HepG2 (cell line): ENCODE data around the gene STAT5A. TPM values are rescaled to one million over a fixed set of nuclear protein-coding genes. Genes with fewer than 3 reads are reported as not detected.
A peak's percentile ranks its signal among the peaks of the same experiment; 100 is the strongest.

Experiments
- GMEB1 ChIP-seq: sonication (generic); formaldehyde crosslinking; IDR thresholded peaks from 2 replicates; pipeline ENCODE4 v1.5.1; 2020; ENCODE audit warnings: missing genetic modification reagents, mild to moderate bottlenecking, borderline replicate concordance
- JARID2 ChIP-seq: sonication (generic); formaldehyde crosslinking; IDR thresholded peaks from 2 replicates; pipeline ENCODE4 v1.8.1; 2023; ENCODE audit warnings: missing genetic modification reagents, inconsistent platforms; ENCODE audit not compliant: insufficient replicate concordance
- JUNB ChIP-seq: sonication (generic); formaldehyde crosslinking; IDR thresholded peaks from 2 replicates; pipeline ENCODE4 v1.8.0; 2022; ENCODE audit warnings: missing genetic modification reagents, mild to moderate bottlenecking, borderline replicate concordance
- POLR2G ChIP-seq: fragments of 200-400 bp; formaldehyde crosslinking; IDR thresholded peaks from 2 replicates; pipeline ENCODE4 v1.6.1; 2018; ENCODE audit warnings: mild to moderate bottlenecking, low read depth, low read length, moderate library complexity
- RARG ChIP-seq: sonication (generic); formaldehyde crosslinking; IDR thresholded peaks from 2 replicates; pipeline ENCODE4 v1.4.0; 2020; ENCODE audit warnings: low read depth, mild to moderate bottlenecking, missing genetic modification reagents
- REL ChIP-seq: sonication (generic); formaldehyde crosslinking; conservative IDR thresholded peaks from 2 replicates; pipeline ENCODE4 v1.8.0; 2022; ENCODE audit warnings: mild to moderate bottlenecking, missing genetic modification reagents, moderate library complexity
- SMAD3 ChIP-seq: sonication (generic); formaldehyde crosslinking; IDR thresholded peaks from 2 replicates; pipeline ENCODE4 v1.4.0; 2020; ENCODE audit warnings: missing genetic modification reagents
- SRSF4 ChIP-seq: fragments of 200-400 bp; formaldehyde crosslinking; IDR thresholded peaks from one replicate; pipeline ENCODE4 v1.6.1; 2018; ENCODE audit warnings: mild to moderate bottlenecking, low read depth, low read length, moderate library complexity; ENCODE audit not compliant: poor library complexity, severe bottlenecking
- TIGD3 ChIP-seq: sonication (generic); formaldehyde crosslinking; IDR thresholded peaks from 2 replicates; pipeline ENCODE4 v1.5.1; 2020; ENCODE audit warnings: mild to moderate bottlenecking, missing genetic modification reagents, borderline replicate concordance
- ZBTB8A ChIP-seq: sonication (generic); formaldehyde crosslinking; IDR thresholded peaks from 2 replicates; pipeline ENCODE4 v1.4.0; 2020; ENCODE audit warnings: mild to moderate bottlenecking, low read depth, missing genetic modification reagents, borderline replicate concordance
- ZNF224 ChIP-seq: sonication (generic); formaldehyde crosslinking; IDR thresholded peaks from 2 replicates; pipeline ENCODE4 v1.5.0; 2020; ENCODE audit warnings: mild to moderate bottlenecking, missing genetic modification reagents
- ZNF33A ChIP-seq: sonication (generic); formaldehyde crosslinking; IDR thresholded peaks from 2 replicates; pipeline ENCODE4 v1.5.1; 2020; ENCODE audit warnings: missing genetic modification reagents, mild to moderate bottlenecking, moderate library complexity, borderline replicate concordance
- ZNF460 ChIP-seq: sonication (generic); formaldehyde crosslinking; IDR thresholded peaks from 2 replicates; pipeline ENCODE4 v1.5.1; 2020; ENCODE audit warnings: missing genetic modification reagents, mild to moderate bottlenecking, borderline replicate concordance
- ZNF549 ChIP-seq: sonication (generic); formaldehyde crosslinking; IDR thresholded peaks from 2 replicates; pipeline ENCODE4 v1.5.0; 2020; ENCODE audit warnings: missing genetic modification reagents
- ZNF609 ChIP-seq: sonication (generic); formaldehyde crosslinking; IDR thresholded peaks from 2 replicates; pipeline ENCODE4 v1.4.0; 2020; ENCODE audit warnings: mild to moderate bottlenecking, missing genetic modification reagents, borderline replicate concordance
- ZNF766 ChIP-seq: sonication (generic); formaldehyde crosslinking; IDR thresholded peaks from 2 replicates; pipeline ENCODE4 v1.5.0; 2020; ENCODE audit warnings: missing genetic modification reagents, borderline replicate concordance
- ZNF841 ChIP-seq: sonication (generic); formaldehyde crosslinking; IDR thresholded peaks from 2 replicates; pipeline ENCODE4 v1.8.1; 2023; ENCODE audit warnings: missing genetic modification reagents, borderline replicate concordance
- polyA plus RNA-seq, 8 experiments: library from polyadenylated mRNA; depleted of rRNA in 3 of 8; stranded (reverse) in 7 of 8; unstranded in 1 of 8; fragments of >200 nt; fragmentation: Illumina TruSeq in 4 of 8; extraction: Trizol in 4 of 8; gene quantifications; 2 replicates each; pipeline versions ENCODE4 v1.2.1 to v1.2.3, GENCODE V29; 2011 to 2016; ENCODE audit warnings: low read depth in 4 of 8, missing spikeins in 1 of 8, mixed read lengths in 1 of 8; ENCODE audit not compliant: insufficient read depth in 1 of 8
- total RNA-seq, 5 experiments: library from RNA; depleted of rRNA; stranded (reverse); fragments of >200 nt; fragmentation: Illumina TruSeq; extraction: Trizol; gene quantifications; 2 replicates each; pipeline ENCODE4 v1.2.3, GENCODE V29; 2016; ENCODE audit warnings: low read depth in 1 of 5

The STAT5A gene
- total and polyA plus RNA-seq, 2 of the 13 experiments (the other 11 are each of a cell fraction or from before 2014, with no cell fraction given) = 1.4 to 4.1 TPM

GRCh38 chr17:42276609-42277341 lies 11.5 kb upstream of the STAT5A start (continued):
- TF ChIP-seq REL (CRISPR knock-in tag) = no peak
- no peak for TF ChIP-seq SRSF4
- peak; percentile 88; the same call in 1 of the 2 replicates for TF ChIP-seq ZNF766 (CRISPR knock-in tag)
- no peak for TF ChIP-seq TIGD3 (CRISPR knock-in tag)
- TF ChIP-seq ZNF549 = no peak
- no peak for TF ChIP-seq ZNF841 (CRISPR knock-in tag)
- no peak for TF ChIP-seq RARG (CRISPR knock-in tag)
- TF ChIP-seq POLR2G = peak; percentile 86
- 0 out of 2 replicates have a peak, but pooled peaks have one; percentile 78 for TF ChIP-seq ZNF33A
- no peak for TF ChIP-seq JUNB (CRISPR knock-in tag)
- peak; percentile 93 for TF ChIP-seq SMAD3 (CRISPR knock-in tag)
- TF ChIP-seq ZNF609 (CRISPR knock-in tag) = peak; percentile 70; the same call in 1 of the 2 replicates
- TF ChIP-seq ZBTB8A (CRISPR knock-in tag) = peak; percentile 81; the same call in 1 of the 2 replicates
- TF ChIP-seq ZNF224 = 0 out of 2 replicates have a peak, but pooled peaks have one; percentile 69
- TF ChIP-seq GMEB1 (CRISPR knock-in tag) = peak; percentile 58; the same call in 1 of the 2 replicates
- TF ChIP-seq JARID2 = peak; percentile 62
- peak; percentile 56; the same call in 1 of the 2 replicates for TF ChIP-seq ZNF460 (CRISPR knock-in tag)
